Fibroblast of villous mesenchyme (primary cell): ENCODE data around the gene TBC1D16. TPM values are rescaled to one million over a fixed set of nuclear protein-coding genes. Genes with fewer than 3 reads are reported as not detected.

Experiments
- DNase-seq: peaks from one replicate; pipeline ENCODE4 v3.0.0-alpha.2; 2010; ENCODE audit warnings: low read depth
- H3K4me3 ChIP-seq: 2 replicates; pipeline ENCODE4 v1.5.1; 2011; ENCODE audit warnings: low read depth, mild to moderate bottlenecking, low read length
- total RNA-seq: library from RNA; depleted of rRNA; stranded (reverse); fragments of >200 nt; gene quantifications from 2 replicates; pipeline ENCODE4 v1.2.3, GENCODE V29; 2012
- TF ChIP-seq, protein P1 (sequence below): IDR thresholded peaks from 2 replicates; pipeline ENCODE4 v1.5.1; 2012; ENCODE audit warnings: low read depth, mild to moderate bottlenecking, low read length; ENCODE audit not compliant: insufficient read depth

The TBC1D16 gene
- total RNA-seq, 1 donor = 32.8 TPM

- DNase-seq = peak; percentile 57
- H3K4me3 ChIP-seq = peak overlapping the region; percentile 15
- TF ChIP-seq, protein P1, sequence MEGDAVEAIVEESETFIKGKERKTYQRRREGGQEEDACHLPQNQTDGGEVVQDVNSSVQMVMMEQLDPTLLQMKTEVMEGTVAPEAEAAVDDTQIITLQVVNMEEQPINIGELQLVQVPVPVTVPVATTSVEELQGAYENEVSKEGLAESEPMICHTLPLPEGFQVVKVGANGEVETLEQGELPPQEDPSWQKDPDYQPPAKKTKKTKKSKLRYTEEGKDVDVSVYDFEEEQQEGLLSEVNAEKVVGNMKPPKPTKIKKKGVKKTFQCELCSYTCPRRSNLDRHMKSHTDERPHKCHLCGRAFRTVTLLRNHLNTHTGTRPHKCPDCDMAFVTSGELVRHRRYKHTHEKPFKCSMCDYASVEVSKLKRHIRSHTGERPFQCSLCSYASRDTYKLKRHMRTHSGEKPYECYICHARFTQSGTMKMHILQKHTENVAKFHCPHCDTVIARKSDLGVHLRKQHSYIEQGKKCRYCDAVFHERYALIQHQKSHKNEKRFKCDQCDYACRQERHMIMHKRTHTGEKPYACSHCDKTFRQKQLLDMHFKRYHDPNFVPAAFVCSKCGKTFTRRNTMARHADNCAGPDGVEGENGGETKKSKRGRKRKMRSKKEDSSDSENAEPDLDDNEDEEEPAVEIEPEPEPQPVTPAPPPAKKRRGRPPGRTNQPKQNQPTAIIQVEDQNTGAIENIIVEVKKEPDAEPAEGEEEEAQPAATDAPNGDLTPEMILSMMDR = no peak
Observed at GRCh38 chr17:80071116-80071841, 35.6 kb upstream of the TBC1D16 start.

- TF ChIP-seq, protein P1 = no peak
Observed at GRCh38 chr17:80070375-80071115, 34.9 kb upstream of the TBC1D16 start.

DNA sequence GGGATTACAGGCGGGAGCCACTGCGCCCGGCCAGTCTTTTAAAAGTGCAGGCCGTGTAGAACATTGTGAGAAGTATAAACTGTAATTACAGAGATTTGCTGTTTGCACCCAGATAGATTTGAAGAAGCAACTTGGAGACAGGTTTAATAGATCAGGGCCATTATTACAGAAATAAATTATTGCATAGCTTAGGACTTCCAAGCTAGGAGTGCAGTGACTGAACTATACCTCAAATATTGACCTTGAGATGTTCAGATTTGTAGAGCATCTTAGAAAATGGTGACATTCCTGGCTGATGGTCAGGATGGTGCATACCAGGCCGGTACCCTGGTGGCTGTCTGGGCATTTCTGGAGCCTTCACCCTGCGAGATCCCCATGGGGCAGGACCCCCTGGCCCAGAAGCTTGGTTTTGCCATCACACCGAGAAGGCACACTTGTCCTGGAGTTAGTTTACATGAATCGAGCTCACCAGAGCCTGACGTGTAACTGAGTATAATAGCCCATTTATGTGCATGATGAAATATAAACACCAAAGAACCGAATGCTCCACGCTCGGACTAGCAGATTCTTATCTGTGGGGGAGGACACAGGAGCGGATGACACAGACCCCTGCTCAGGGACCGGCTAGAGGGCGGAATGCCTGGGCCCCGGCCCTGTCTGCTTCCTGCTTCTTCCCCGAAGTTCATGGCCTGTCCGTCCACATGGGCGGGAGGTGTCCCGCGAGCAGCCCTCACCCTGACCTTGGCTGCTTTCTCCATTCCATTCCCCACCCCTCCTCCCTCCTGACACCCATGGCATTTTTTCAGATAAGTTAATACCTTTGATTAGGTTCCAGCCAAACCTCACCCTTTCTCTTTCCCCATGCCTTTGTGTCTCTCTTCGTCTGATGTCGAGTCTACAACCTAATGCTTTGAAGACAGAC lies 32.9 kb upstream of the TBC1D16 start:
- TF ChIP-seq, protein P1 = no peak
- peak overlapping the region; percentile 3 for H3K4me3 ChIP-seq
- peak; percentile 96 for DNase-seq

More at GRCh38 chr17:80070375-80071115, 34.9 kb upstream of the TBC1D16 start:
- H3K4me3 ChIP-seq = peak overlapping the region; percentile 10
- DNase-seq = no peak

- TF ChIP-seq, protein P1 = no peak
- no peak overlapping the region for H3K4me3 ChIP-seq
- DNase-seq = no peak
Observed at GRCh38 chr17:80067393-80067986, 31.8 kb upstream of the TBC1D16 start.

- H3K4me3 ChIP-seq = no peak overlapping the region
- DNase-seq = no peak
- TF ChIP-seq, protein P1 = no peak
Observed at GRCh38 chr17:80065478-80066170, 30.0 kb upstream of the TBC1D16 start.

DNA sequence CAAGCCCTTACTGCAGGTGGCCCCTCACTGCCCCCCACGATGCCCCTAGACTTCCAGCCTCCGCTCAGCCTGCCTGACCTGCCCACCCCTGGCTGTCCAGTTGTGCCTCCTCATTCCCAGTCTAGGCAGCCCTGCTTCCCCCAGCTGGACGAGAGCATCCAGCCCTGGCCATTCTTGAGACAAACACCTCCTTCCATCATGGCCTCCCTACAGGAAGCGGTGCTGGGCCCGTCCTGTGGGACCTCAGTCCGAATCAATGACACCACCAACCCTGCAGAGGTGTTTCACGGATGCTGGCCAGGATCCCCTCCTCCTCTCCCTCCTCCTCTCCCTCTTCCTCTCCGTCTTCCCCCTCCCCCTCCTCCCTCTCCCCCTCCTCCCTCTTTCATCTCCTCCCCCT lies 29.0 kb upstream of the TBC1D16 start:
- H3K4me3 ChIP-seq = no peak overlapping the region
- TF ChIP-seq, protein P1 = no peak
- no peak for DNase-seq
